ENCODE data around the gene PLCH1. TPM values are rescaled to one million over a fixed set of nuclear protein-coding genes. Genes with fewer than 3 reads are reported as not detected.
A peak's percentile ranks its signal among the peaks of the same experiment; 100 is the strongest.

Gene PLCH1
- total and polyA plus RNA-seq, 9 of the 15 experiments (the other 6 are each of a cell fraction or from before 2014, with no cell fraction given), result 0.17 to 0.62 (median 0.40) TPM

GRCh38 chr3:155512175-155512866, 232.6 kb downstream of the PLCH1 start:
- intact Hi-C loops (cut with micrococcal nuclease) (no loop called here), in situ Hi-C loops (cut with MboI) (no loop called here)
- DNase-seq (ENCODE audit: extremely low read depth in 1 of 4, low spot score in 3 of 4), result no peak
- H3K9ac ChIP-seq (ENCODE audit: insufficient read depth in 1 of 2, low read depth in 2 of 2, low read length in 2 of 2), result no peak overlapping the region
- no peak for TF ChIP-seq ATF1 (CRISPR knock-in tag; IDR thresholded peaks at IDR 0.05)
- no peak for TF ChIP-seq ATF1 (tag; IDR thresholded peaks at IDR 0.05)
- no peak for FAIRE-seq
- no peaks in the 10 kb centered on the region for H3K9me3 ChIP-seq (replicated peaks; ENCODE audit: control insufficient read depth, insufficient read depth, low read depth, low read length)
- H2AFZ ChIP-seq (ENCODE audit: low read depth, low read length), result peak overlapping the region; percentile 67
- H3K4me2 ChIP-seq (ENCODE audit: insufficient read depth, low read length), result peak overlapping the region; percentile 27; the same call in 1 of the 2 replicates
- ATAC-seq, result no peak
- H3K9me1 ChIP-seq (ENCODE audit: control insufficient read depth, insufficient read depth, low read length), result no peaks in the 10 kb centered on the region
- H3K36me3 ChIP-seq (ENCODE audit: control insufficient read depth, insufficient read depth, low read length), result no peaks in the 10 kb centered on the region
- H3K27ac ChIP-seq (ENCODE audit: extremely low read depth, low read depth, low read length), result no peak overlapping the region
- no peaks in the 10 kb centered on the region for H3K79me2 ChIP-seq (ENCODE audit: control insufficient read depth, insufficient read depth, low read length)
- no peaks in the 10 kb centered on the region for H3K27me3 ChIP-seq (ENCODE audit: control insufficient read depth in 2 of 2, insufficient read depth in 2 of 2, low read length in 2 of 2)
- no TSS peak for BruUV-seq (replicated peaks)
- H3K4me1 ChIP-seq (replicated peaks in 1 of 2; ENCODE audit: control insufficient read depth in 2 of 2, insufficient read depth in 2 of 2, low read length in 2 of 2), result no peaks in the 10 kb centered on the region
- H3K4me3 ChIP-seq, result no peak overlapping the region
- WGBS (ENCODE audit: insufficient coverage, low coverage, missing lambda C conversion rate), result 3% methylated on average over 8 of the region's 8 CpGs
- no peaks in the 10 kb centered on the region for H4K20me1 ChIP-seq (replicated peaks; ENCODE audit: control insufficient read depth, insufficient read depth, low read length)
- ChIA-PET POLR2A (no interaction called here), CTCF (ENCODE audit: low intra/inter-chr PET ratio) (no interaction called here)

- ChIA-PET CTCF (ENCODE audit: low intra/inter-chr PET ratio) (no interaction called here), POLR2A (no interaction called here)
- no peaks in the 10 kb centered on the region for H3K9me1 ChIP-seq (ENCODE audit: control insufficient read depth, insufficient read depth, low read length)
- no peaks in the 10 kb centered on the region for H3K36me3 ChIP-seq (ENCODE audit: control insufficient read depth, insufficient read depth, low read length)
- no peak for FAIRE-seq
- no peaks in the 10 kb centered on the region for H3K27me3 ChIP-seq (ENCODE audit: control insufficient read depth in 2 of 2, insufficient read depth in 2 of 2, low read length in 2 of 2)
- H3K79me2 ChIP-seq (ENCODE audit: control insufficient read depth, insufficient read depth, low read length), result no peaks in the 10 kb centered on the region
- no peak overlapping the region for H3K4me2 ChIP-seq (ENCODE audit: insufficient read depth, low read length)
- H3K9ac ChIP-seq (ENCODE audit: insufficient read depth in 1 of 2, low read depth in 2 of 2, low read length in 2 of 2), result no peak overlapping the region; a peak in 1 of 4 replicates
- in situ Hi-C loops (cut with MboI) (no loop called here), intact Hi-C loops (cut with micrococcal nuclease) (no loop called here)
- H3K9me3 ChIP-seq (replicated peaks; ENCODE audit: control insufficient read depth, insufficient read depth, low read depth, low read length), result no peaks in the 10 kb centered on the region
- H2AFZ ChIP-seq (ENCODE audit: low read depth, low read length), result no peak overlapping the region
- H3K27ac ChIP-seq (ENCODE audit: extremely low read depth, low read depth, low read length), result no peak overlapping the region
- 0% methylated on average over 1 of the region's 1 CpG for WGBS (ENCODE audit: insufficient coverage, low coverage, missing lambda C conversion rate)
- ATAC-seq, result no peak
- no TSS peak for BruUV-seq (replicated peaks)
- no peaks in the 10 kb centered on the region for H4K20me1 ChIP-seq (replicated peaks; ENCODE audit: control insufficient read depth, insufficient read depth, low read length)
- no peaks in the 10 kb centered on the region for H3K4me1 ChIP-seq (replicated peaks in 1 of 2; ENCODE audit: control insufficient read depth in 2 of 2, insufficient read depth in 2 of 2, low read length in 2 of 2)
- no peak overlapping the region for H3K4me3 ChIP-seq
- no peak for DNase-seq (ENCODE audit: extremely low read depth in 1 of 4, low spot score in 3 of 4)
- TF ChIP-seq GABPB2 (CRISPR knock-in tag; conservative IDR thresholded peaks at IDR 0.05) (no peak), BCOR (IDR thresholded peaks at IDR 0.05) (no peak), FOXO4 (CRISPR knock-in tag; IDR thresholded peaks at IDR 0.05) (no peak), HDAC2 (IDR thresholded peaks at IDR 0.05) (no peak), ZNF76 (CRISPR knock-in tag; IDR thresholded peaks at IDR 0.05; ENCODE audit: borderline replicate concordance) (no peak), TAL1 (IDR thresholded peaks at IDR 0.05) (no peak), ZNF3 (CRISPR knock-in tag; IDR thresholded peaks at IDR 0.05) (no peak), PML (IDR thresholded peaks at IDR 0.05; ENCODE audit: low read length) (no peak)
- TF ChIP-seq, protein P1, sequence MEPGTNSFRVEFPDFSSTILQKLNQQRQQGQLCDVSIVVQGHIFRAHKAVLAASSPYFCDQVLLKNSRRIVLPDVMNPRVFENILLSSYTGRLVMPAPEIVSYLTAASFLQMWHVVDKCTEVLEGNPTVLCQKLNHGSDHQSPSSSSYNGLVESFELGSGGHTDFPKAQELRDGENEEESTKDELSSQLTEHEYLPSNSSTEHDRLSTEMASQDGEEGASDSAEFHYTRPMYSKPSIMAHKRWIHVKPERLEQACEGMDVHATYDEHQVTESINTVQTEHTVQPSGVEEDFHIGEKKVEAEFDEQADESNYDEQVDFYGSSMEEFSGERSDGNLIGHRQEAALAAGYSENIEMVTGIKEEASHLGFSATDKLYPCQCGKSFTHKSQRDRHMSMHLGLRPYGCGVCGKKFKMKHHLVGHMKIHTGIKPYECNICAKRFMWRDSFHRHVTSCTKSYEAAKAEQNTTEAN (CRISPR knock-in tag; IDR thresholded peaks at IDR 0.05), result no peak
- TF ChIP-seq, protein P2, sequence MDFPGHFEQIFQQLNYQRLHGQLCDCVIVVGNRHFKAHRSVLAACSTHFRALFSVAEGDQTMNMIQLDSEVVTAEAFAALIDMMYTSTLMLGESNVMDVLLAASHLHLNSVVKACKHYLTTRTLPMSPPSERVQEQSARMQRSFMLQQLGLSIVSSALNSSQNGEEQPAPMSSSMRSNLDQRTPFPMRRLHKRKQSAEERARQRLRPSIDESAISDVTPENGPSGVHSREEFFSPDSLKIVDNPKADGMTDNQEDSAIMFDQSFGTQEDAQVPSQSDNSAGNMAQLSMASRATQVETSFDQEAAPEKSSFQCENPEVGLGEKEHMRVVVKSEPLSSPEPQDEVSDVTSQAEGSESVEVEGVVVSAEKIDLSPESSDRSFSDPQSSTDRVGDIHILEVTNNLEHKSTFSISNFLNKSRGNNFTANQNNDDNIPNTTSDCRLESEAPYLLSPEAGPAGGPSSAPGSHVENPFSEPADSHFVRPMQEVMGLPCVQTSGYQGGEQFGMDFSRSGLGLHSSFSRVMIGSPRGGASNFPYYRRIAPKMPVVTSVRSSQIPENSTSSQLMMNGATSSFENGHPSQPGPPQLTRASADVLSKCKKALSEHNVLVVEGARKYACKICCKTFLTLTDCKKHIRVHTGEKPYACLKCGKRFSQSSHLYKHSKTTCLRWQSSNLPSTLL (IDR thresholded peaks at IDR 0.05), result no peak
Measured at GRCh38 chr3:155504682-155505081, 240.2 kb downstream of the PLCH1 start.

Measured in K562 (cell line).